ENCODE measurements around the gene NEMP2. TPM values are rescaled to one million over a fixed set of nuclear protein-coding genes. Genes with fewer than 3 reads are reported as not detected.

Gene NEMP2
- total RNA-seq, 1 donor from 2014 or later: 9.8 TPM

GRCh38 chr2:190493095-190493494, 41.4 kb downstream of the NEMP2 start:
- no peak overlapping the region for H3K27ac Mint-ChIP-seq (ENCODE audit: unreplicated experiment)
- H3K36me3 Mint-ChIP-seq (ENCODE audit: low read depth): peaks cover 26% of the 10 kb centered on the region
- peaks cover 13% of the 10 kb centered on the region for H3K9me3 Mint-ChIP-seq

GRCh38 chr2:190490502-190490901, 44.0 kb downstream of the NEMP2 start:
- peaks cover 13% of the 10 kb centered on the region for H3K9me3 Mint-ChIP-seq
- no peaks in the 10 kb centered on the region for H3K27me3 Mint-ChIP-seq (ENCODE audit: low read depth)
- H3K27ac Mint-ChIP-seq (ENCODE audit: unreplicated experiment): peak overlapping the region; percentile 23
- TF ChIP-seq CTCF (conservative IDR thresholded peaks at IDR 0.05): no peak
- H3K4me3 Mint-ChIP-seq: no peak overlapping the region
- no peak for DNase-seq (ENCODE audit: low read depth, low spot score)
- peaks cover 21% of the 10 kb centered on the region for H3K36me3 Mint-ChIP-seq (ENCODE audit: low read depth)
- H3K4me1 Mint-ChIP-seq: peaks cover 17% of the 10 kb centered on the region

More at GRCh38 chr2:190493095-190493494, 41.4 kb downstream of the NEMP2 start:
- peaks cover 19% of the 10 kb centered on the region for H3K4me1 Mint-ChIP-seq
- H3K27me3 Mint-ChIP-seq (ENCODE audit: low read depth): no peaks in the 10 kb centered on the region
- no peak overlapping the region for H3K4me3 Mint-ChIP-seq
- no peak for DNase-seq (ENCODE audit: low read depth, low spot score)
- TF ChIP-seq CTCF (conservative IDR thresholded peaks at IDR 0.05): no peak

- no peak overlapping the region for H3K27ac Mint-ChIP-seq (ENCODE audit: unreplicated experiment)
- no peak overlapping the region for H3K4me3 Mint-ChIP-seq
Observed at GRCh38 chr2:190489475-190489874, 45.0 kb downstream of the NEMP2 start.

GRCh38 chr2:190488516-190489233, 45.8 kb downstream of the NEMP2 start:
- no peak for DNase-seq (ENCODE audit: low read depth, low spot score)
- Mint-ChIP-seq H3K27me3 (ENCODE audit: low read depth) (no peaks in the 10 kb centered on the region), H3K4me3 (no peak overlapping the region), H3K4me1 (peaks cover 17% of the 10 kb centered on the region), H3K36me3 (ENCODE audit: low read depth) (peaks cover 19% of the 10 kb centered on the region), H3K9me3 (peaks cover 11% of the 10 kb centered on the region), H3K27ac (ENCODE audit: unreplicated experiment) (no peak overlapping the region)
- TF ChIP-seq CTCF (conservative IDR thresholded peaks at IDR 0.05): no peak

More at GRCh38 chr2:190489475-190489874, 45.0 kb downstream of the NEMP2 start:
- DNase-seq (ENCODE audit: low read depth, low spot score): no peak
- peaks cover 17% of the 10 kb centered on the region for H3K4me1 Mint-ChIP-seq
- peaks cover 13% of the 10 kb centered on the region for H3K9me3 Mint-ChIP-seq
- H3K27me3 Mint-ChIP-seq (ENCODE audit: low read depth): no peaks in the 10 kb centered on the region
- no peak for TF ChIP-seq CTCF (conservative IDR thresholded peaks at IDR 0.05)
- peaks cover 21% of the 10 kb centered on the region for H3K36me3 Mint-ChIP-seq (ENCODE audit: low read depth)

GRCh38 chr2:190486037-190486623, 48.4 kb downstream of the NEMP2 start:
- no peak overlapping the region for H3K4me3 Mint-ChIP-seq
- TF ChIP-seq CTCF (conservative IDR thresholded peaks at IDR 0.05): no peak
- no peaks in the 10 kb centered on the region for H3K9me3 Mint-ChIP-seq
- DNase-seq (ENCODE audit: low read depth, low spot score): no peak
- H3K4me1 Mint-ChIP-seq: peaks cover 27% of the 10 kb centered on the region
- H3K27me3 Mint-ChIP-seq (ENCODE audit: low read depth): no peaks in the 10 kb centered on the region
- H3K27ac Mint-ChIP-seq (ENCODE audit: unreplicated experiment): no peak overlapping the region
- H3K36me3 Mint-ChIP-seq (ENCODE audit: low read depth): no peaks in the 10 kb centered on the region
